Raji (cell line): ENCODE data around the gene MBD4.

ENCODE experiments used
- POLR2A ChIP-seq: IDR thresholded peaks from 2 replicates; pipeline ENCODE4 v1.6.1; 2011; ENCODE audit warnings: low read depth, low read length, control low read depth; ENCODE audit not compliant: insufficient read depth

The MBD4 gene

GRCh38 chr3:129463716-129464115 lies 24.0 kb upstream of the MBD4 start:
- no peak for TF ChIP-seq POLR2A

- TF ChIP-seq POLR2A, result no peak
Measured at GRCh38 chr3:129463094-129463493, 23.3 kb upstream of the MBD4 start.

- no peak for TF ChIP-seq POLR2A
Measured at GRCh38 chr3:129462361-129462968, 22.7 kb upstream of the MBD4 start.

GRCh38 chr3:129461461-129462146 lies 21.9 kb upstream of the MBD4 start:
- TF ChIP-seq POLR2A, result no peak

GRCh38 chr3:129461022-129461421 lies 21.3 kb upstream of the MBD4 start:
- no peak for TF ChIP-seq POLR2A

- TF ChIP-seq POLR2A, result no peak
Measured at GRCh38 chr3:129460572-129460971, 20.8 kb upstream of the MBD4 start.

GRCh38 chr3:129460155-129460554 lies 20.4 kb upstream of the MBD4 start:
- TF ChIP-seq POLR2A, result no peak

- TF ChIP-seq POLR2A, result no peak
Measured at GRCh38 chr3:129453732-129454131, 14.0 kb upstream of the MBD4 start.

- TF ChIP-seq POLR2A, result no peak
Measured at GRCh38 chr3:129449279-129450115, 9.7 kb upstream of the MBD4 start.

GRCh38 chr3:129448186-129448895 lies 8.6 kb upstream of the MBD4 start:
- no peak for TF ChIP-seq POLR2A

- TF ChIP-seq POLR2A, result no peak
Measured at GRCh38 chr3:129446926-129447325, 7.2 kb upstream of the MBD4 start.

GRCh38 chr3:129445471-129445870 lies 5.7 kb upstream of the MBD4 start:
- no peak for TF ChIP-seq POLR2A

GRCh38 chr3:129442947-129443346 lies 3.2 kb upstream of the MBD4 start:
- no peak for TF ChIP-seq POLR2A

- no peak for TF ChIP-seq POLR2A
Measured at GRCh38 chr3:129442486-129442885, 2.7 kb upstream of the MBD4 start.

GRCh38 chr3:129441782-129442181 lies 2.0 kb upstream of the MBD4 start:
- TF ChIP-seq POLR2A, result no peak
